A673 (cell line): ENCODE results near the gene HOXD4.

ENCODE experiments used
- CTCF ChIP-seq: fragments of 300-800, 200-600 bp; sonication (generic); conservative IDR thresholded peaks from 2 replicates; pipeline ENCODE4 v1.5.1; 2017; ENCODE audit warnings: low read depth, mild to moderate bottlenecking, antibody characterized with exemption, low read length, moderate library complexity, mixed read lengths
- EZH2 ChIP-seq: fragments of 200-600 bp; sonication (generic); IDR thresholded peaks from 2 replicates; pipeline ENCODE4 v1.6.1; 2017; ENCODE audit warnings: borderline replicate concordance, low read depth, mild to moderate bottlenecking, mixed read lengths, antibody characterized with exemption, low read length; ENCODE audit not compliant: poor library complexity, severe bottlenecking

GRCh38 chr2:176187899-176188773 is 36.8 kb downstream of the HOXD4 start, which contains the start of gene HOXD1:
- TF ChIP-seq CTCF (no peak), EZH2 (no peak)
